Measurements from ENCODE around the gene GET4. TPM values are rescaled to one million over a fixed set of nuclear protein-coding genes. Genes with fewer than 3 reads are reported as not detected.

GET4 gene
- total RNA-seq, 1 experiment from 2014 or later: 98.5 TPM

DNA sequence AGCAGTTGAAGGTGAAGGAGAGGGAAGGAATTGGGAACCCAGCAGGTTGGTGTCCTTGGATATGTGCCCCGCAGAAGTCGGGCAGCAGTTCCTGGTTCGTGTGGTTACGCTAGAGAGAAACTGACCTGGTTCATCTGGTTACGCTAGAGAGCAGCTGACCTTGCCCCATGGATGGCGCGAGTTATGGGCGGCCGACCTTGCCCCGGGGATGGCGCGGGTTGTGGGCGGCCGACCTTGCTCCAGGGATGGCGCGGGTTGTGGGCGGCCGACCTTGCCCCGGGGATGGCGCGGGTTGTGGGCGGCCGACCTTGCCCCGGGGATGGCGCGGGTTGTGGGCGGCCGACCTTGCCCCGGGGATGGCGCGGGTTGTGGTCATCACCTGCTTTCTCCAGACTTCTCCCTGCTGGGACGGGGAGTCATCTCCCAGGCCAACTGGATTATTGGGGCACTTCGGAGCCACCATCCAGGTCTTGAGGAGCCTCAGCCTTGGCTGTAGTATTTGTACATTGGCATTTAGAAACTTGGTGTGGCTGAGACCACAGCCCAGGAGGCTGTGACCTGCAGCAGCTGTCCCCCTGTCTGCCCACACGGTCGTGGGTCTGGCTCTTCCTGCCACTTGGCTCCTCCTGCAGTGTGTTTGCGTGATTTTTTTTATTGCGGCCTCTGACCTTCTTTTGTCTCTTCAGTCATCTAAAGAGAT, 6.1 kb downstream of the GET4 start:
- in situ Hi-C loops (cut with HindIII; ENCODE audit: low sequenced_read_pairs): no loop called here
- no peak for DNase-seq (ENCODE audit: low spot score)

DNA sequence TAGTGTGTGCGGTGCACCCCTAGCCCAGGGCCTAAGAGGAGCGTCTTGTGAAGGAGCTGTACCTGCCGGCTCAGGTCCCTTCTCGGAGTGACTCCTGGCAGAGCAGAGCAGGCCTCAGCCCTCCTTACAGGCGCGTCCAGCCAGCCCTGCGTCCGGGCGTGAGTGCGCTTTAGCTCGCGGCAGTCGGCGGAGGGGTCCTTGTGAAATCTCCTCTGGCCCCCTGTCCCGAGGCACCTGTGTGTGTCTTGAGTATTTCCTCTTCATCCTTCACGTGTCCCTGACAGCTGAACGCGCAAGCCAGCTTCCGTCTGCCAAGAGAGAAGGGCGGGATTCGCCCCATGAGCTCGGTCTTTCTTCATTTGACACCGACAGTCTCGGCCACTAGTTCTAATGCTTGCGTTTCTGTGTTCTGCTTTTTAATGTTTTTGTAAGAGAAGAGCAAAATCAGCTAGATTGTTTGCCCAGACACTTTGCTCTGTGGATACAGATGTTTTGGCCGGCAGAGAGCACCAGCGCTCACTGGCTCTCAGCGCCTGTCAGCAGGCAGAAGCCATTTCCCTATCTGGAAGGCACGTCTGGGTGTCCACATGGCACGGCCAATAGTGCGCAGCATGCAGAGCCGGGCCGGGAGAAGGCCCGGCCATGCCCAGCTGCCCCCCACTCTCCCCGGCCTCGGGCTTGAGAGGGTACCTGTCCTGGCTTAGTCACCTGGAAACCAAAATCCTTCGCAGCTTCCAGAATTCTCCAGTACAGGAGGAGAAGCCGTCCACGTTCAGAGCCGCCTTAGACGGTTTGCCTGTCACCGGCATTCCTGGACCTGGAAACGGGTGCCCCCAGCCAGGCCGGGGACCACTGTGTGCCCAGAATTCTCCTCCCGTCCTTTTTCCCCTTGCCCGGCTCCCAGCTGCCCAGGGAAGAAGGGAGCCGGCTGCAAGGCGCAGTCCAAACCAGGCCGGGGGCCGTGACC, 7.0 kb downstream of the GET4 start:
- peak; percentile 48 for DNase-seq (ENCODE audit: low spot score)
- in situ Hi-C loops (cut with HindIII; ENCODE audit: low sequenced_read_pairs): no loop called here

DNA sequence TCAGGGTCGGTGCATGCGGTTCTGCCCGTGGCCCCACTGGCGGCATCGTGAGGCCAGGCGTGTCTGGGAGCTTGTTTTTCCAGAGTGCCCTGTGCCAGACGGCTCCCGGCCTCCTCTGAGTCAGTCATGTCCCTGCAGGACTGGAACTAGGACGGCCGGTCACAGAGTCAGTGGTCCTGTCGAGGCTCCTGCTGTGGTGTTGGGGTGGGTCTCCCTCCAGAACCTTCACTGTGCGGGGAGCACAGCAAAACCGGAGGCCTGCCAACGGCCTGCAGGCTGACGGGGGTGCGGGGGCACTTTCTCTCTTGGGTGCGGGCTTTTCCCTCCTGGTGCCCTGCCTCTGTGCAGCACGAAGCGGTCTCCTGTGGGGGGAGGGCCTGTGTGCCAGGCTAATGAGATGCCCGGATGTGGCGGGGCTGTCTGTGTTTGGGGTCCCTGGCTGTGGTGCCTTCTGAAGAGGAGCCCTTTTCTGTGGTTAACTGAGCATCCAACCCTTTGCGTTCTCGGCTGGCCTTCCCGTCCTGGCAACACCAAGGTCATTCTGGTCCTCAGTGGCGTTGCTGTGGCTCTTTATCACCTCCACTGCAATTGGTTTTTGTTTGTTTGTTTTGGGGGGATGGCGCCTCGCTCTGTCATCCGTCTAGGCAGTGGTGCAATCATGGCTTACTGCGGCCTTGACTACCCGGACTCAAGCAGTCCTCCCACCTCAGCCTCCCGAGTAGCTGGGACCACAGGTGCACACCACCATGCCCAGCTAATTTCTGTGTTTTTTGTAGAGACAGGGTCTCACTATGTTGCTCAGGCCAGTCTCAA, 8.0 kb downstream of the GET4 start:
- in situ Hi-C loops (cut with HindIII; ENCODE audit: low sequenced_read_pairs): no loop called here
- no peak for DNase-seq (ENCODE audit: low spot score)

DNA sequence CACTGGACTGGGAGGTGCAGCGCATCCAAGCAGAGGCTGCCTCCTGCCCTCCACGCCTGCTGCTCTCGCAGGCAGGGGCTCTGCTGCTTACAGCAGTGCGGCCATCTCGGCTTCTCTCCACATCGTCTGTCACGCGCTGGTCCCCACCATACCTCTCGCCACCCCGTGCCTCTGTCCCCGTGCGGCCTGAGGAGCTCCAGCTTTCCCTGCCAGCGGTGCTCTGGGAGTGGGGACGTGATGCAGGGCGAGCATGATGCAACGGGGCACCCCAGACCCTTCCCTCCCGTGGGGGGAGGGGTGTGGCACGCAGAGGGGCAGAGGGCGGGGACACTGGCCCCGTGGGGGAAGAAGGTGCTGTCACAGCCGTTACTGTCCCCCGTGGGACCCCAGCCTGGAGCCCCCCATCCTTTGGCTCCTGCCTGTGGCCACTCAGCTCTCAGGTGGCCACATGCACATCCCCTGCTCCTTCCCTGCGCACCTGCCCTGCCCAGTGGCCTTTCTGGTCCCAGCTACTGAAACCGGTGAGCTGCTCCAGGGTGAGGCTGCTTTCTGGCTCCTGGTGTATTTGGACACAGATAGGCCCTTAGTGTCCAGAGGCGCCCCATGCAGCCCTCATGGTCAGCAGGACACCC, 9.0 kb downstream of the GET4 start:
- in situ Hi-C loops (cut with HindIII; ENCODE audit: low sequenced_read_pairs): no loop called here
- no peak for DNase-seq (ENCODE audit: low spot score)

DNA sequence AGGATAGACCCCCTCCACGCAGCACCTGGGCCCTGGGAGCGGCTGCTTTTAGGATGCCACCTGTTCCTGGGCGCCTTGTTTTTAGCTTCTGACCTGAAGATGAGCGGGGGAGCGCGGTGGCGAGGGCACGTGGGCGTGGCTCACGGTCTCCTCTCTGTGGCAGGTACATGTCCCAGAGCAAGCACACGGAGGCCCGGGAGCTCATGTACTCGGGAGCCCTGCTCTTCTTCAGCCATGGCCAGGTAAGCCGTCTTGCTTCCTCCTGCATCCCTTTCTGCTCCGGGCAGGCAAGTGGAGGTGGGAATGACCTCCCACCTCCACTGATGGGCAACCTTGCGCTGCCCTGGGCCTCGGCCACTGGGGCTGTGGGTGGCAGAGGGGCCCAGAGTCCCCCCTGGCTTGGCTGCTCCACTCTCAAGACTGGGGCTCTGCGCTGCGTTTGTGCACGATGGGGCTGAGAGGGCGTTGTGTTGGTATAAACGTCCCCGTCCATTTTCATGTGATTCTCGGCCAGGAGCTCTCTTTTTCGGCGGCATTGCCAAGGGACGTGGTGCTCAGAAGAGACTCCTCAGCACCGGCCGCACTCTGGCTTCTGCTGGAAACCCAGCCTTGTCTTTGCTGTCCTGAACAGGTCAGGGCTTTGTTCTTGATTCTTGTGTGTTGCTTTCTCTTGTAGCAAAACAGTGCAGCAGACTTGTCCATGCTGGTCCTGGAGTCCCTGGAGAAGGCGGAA, 9.7 kb downstream of the GET4 start:
- in situ Hi-C loops (cut with HindIII; ENCODE audit: low sequenced_read_pairs): no loop called here
- no peak for DNase-seq (ENCODE audit: low spot score)

DNA sequence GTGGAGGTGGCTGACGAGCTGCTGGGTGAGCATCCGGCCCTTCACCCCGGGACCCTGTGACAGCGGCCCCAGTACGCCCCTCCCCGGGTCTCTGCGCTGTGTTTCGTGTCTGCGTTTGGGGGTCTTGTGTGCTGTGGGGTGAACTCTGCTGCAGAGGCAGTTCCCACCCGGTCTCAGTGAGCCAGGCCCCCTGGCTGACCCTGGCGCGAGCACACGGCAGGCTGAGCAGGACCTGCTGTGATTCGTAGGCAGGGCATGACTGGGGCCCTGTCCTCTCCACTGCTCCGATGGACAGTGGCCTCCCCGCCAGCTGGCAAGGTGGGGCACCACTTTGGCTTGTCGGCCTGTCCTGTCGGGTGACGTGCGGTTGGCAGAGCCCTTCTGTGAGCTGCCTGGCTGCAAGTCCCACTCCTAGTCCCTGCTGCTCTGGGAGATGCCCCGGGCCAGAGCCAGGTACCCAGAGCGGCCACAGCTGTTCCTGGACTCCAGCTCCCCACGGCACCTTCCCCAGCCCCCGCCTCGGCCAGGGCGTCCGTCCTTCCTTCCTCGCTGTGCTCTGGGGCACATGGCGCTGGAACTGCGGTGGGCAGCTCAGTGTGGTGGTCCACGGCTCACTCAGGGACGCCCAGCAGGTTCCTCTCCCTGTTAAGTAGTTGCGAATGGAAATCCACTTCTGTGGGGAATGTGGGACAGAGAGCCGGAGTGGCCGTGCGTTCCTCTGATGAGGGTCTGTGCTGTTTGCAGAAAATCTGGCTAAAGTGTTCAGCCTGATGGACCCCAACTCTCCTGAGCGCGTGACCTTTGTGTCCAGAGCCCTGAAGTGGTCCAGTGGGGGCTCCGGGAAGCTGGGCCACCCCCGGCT, 10.5 kb downstream of the GET4 start:
- peak; percentile 83 for DNase-seq (ENCODE audit: low spot score)
- in situ Hi-C loops (cut with HindIII; ENCODE audit: low sequenced_read_pairs): no loop called here

DNA sequence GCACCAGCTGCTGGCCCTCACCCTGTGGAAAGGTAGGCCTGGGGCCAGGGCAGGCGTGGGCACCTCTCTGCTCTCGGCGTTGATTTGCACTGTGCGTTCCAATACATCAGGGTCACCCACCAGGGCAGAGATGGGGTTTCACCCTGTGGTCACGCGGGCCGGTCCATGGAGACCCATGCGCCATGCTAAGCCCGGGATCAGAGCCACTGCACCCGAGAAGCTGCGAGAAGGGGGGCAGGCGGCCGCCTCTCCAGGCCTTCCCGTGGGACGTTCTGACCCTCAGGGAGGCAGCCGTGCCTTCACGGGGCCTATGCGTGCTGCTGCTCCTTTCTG, 11.1 kb downstream of the GET4 start:
- in situ Hi-C loops (cut with HindIII; ENCODE audit: low sequenced_read_pairs): no loop called here
- DNase-seq (ENCODE audit: low spot score): no peak

DNA sequence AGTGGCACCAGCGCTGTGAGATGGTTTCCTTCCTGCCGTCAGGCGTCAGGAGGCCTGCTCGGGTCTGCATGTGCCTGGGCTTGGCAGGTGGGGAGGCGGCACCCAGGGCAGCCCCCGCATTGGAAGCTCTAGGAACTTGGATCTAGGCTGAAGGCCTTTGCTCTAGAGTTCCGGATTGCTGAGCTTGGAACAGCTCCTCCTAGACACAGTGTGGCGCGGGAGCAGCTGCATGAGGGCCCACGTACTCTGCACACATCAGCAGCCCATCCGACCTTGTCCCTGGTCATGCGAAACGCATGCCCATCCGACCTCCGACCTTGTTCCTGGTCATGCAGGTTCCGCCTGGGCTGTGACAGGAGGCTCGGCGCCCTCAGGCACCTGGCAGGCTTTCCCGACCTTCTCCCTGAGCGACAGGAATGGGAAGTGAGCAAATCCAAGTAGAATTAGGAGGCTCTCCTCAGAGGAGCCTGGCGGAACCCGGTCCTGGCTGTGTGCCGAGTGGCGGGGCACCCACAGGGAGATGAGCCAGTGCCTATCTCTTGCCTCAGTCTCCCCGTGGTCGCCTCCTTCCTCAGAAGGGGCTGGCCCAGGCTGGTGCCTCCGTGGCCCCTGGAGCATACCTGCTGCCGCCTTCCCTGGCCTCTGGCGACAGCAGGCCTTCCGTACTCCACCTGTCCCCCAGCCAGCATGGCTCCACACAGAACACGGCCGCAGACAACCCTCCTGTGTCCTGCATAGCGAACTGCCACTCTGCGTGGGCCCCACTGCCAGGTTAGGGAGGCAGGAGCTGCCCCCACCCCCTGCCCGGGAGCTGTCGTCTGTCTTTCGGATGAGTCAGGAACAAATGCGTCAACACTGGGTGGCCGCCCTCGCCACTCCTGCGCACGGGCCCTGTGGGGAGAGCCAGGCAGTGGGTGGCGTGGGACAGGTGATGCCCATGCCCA, 12.0 kb downstream of the GET4 start:
- in situ Hi-C loops (cut with HindIII; ENCODE audit: low sequenced_read_pairs): no loop called here
- DNase-seq (ENCODE audit: low spot score): no peak

DNA sequence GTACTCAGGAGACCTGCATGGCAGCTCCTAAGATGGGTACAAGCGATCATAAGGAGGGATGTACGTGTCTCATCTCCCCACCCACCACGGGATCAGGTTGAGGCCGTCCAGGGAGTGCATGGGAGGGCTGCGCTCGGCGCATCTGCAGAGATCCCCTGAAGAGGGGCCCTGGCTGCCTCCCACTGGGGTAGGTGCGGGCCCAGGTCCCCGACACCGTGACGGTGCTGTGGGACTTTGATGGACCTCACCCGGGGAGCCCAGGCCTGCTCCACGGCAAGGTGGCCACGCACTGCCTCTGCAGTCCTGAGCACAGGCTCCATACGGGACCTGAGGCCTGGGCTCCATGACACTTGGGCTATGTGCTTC, 12.7 kb downstream of the GET4 start:
- in situ Hi-C loops (cut with HindIII; ENCODE audit: low sequenced_read_pairs): no loop called here
- DNase-seq (ENCODE audit: low spot score): no peak

DNA sequence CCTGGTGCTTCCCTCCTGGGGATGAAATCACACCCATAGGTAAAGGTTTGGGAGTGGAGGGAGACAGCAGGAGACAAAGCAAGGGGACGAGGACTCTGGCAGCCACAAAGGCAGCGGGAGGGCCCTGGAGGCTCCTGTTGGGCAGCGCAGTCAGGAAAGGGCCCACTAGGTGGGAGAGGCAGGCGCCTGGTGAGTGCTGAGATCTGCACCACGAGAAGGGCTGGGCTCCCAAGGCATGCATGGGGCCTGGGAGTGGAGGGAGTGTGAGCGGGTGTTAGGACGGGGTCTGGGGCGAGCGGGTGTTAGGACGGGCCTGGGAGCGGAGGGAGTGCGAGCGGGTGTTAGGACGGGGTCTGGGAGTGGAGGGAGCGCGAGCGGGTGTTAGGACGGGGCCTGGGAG, 13.0 kb downstream of the GET4 start:
- in situ Hi-C loops (cut with HindIII; ENCODE audit: low sequenced_read_pairs): no loop called here
- DNase-seq (ENCODE audit: low spot score): no peak

DNA sequence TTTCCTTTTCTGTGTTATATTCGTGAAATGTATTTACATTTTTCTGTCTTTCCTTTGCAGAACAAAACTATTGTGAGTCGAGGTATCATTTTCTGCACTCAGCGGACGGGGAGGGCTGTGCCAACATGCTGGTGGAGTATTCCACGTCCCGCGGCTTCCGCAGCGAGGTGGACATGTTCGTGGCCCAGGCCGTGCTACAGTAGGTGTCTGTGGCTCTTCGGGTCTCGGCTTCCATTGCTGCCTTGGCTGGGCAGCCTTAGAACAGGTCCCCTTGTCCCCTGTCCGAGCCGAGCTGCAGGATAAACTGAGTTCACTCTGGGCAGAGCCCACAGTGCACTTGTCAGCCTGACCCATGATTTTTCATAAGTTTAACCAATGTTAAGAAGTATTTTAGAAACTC, 14.5 kb downstream of the GET4 start:
- no peak for DNase-seq (ENCODE audit: low spot score)
- in situ Hi-C loops (cut with HindIII; ENCODE audit: low sequenced_read_pairs): no loop called here

DNA sequence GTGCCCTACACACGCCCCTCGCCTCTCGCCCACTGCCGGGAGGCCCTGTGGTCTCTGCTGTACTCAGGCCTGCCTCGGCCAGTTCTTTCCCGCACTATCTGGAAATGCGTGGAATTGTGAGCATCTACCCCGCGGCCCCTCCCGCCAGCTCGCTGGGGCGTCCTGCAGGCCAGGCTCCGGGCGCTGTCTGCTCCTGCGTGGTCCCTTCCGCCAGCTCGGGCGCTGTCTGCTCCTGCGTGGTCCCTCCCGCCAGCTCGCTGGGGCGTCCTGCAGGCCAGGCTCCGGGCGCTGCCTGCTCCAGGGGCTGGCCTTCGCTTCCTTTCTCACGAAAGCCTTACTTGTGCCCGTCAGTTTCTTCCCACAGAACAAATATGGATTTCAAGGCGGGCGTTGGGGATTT, 14.9 kb downstream of the GET4 start:
- in situ Hi-C loops (cut with HindIII; ENCODE audit: low sequenced_read_pairs): no loop called here
- no peak for DNase-seq (ENCODE audit: low spot score)

DNA sequence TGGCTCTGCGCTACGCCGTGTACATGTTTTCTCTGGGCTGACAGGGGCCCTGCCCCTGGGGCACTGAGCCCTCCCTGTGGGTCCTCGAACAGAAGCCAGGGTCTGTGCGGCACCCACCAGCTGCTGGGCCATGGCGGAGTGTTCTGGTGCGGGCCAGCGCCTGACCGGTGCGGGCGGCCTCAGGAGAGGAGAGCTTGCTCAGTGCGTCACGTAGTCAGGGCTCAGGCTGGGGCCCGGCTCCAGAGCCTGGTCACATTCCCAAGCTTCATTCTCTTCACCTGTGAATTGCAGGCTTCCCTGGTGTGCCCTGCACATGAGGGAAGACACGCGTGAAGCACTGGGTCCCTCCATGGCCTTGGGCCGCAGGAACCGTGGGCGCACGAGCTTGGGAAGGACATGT, 15.5 kb downstream of the GET4 start:
- in situ Hi-C loops (cut with HindIII; ENCODE audit: low sequenced_read_pairs): no loop called here
- no peak for DNase-seq (ENCODE audit: low spot score)

DNA sequence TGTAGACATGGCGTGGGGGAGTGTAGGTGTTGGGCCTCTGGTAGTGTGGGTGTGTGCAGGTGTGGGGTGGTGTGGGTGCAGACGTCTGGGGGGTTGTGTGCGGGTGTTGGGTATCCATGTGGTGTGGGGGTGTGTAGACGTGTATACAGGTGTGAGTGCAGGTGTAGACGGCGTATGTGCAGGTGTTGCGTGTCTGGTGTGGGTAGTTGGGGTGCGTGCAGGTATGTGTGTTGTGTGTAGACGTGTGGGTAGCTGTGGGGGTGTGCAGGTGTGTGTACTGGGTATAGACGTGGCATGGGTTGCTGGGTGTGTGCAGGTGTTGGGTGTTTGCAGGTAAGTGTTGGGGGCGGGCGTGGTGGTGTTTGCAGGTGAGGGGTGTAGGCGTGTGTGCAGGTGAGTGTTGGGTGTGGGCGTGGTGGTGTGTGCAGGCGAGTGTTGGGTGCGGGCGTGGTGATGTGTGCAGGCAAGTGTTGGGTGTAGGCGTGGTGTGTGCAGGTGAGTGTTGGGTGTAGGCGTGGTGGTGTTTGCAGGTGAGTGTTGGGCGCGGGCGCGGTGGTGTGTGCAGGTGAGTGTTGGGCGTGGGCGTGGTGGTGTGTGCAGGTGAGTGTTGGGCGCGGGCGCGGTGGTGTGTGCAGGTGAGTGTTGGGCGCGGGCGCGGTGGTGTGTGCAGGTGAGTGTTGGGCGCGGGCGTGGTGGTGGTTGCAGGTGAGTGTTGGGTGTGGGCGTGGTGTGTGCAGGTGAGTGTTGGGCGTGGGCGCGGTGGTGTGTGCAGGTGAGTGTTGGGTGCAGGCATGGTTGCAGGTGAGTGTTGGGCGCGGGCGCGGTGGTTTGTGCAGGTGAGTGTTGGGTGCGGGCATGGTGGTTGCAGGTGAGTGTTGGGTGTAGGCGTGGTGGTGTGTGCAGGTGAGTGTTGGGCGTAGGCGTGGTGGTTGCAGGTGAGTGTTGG, 16.6 kb downstream of the GET4 start:
- in situ Hi-C loops (cut with HindIII; ENCODE audit: low sequenced_read_pairs): no loop called here
- no peak for DNase-seq (ENCODE audit: low spot score)

DNA sequence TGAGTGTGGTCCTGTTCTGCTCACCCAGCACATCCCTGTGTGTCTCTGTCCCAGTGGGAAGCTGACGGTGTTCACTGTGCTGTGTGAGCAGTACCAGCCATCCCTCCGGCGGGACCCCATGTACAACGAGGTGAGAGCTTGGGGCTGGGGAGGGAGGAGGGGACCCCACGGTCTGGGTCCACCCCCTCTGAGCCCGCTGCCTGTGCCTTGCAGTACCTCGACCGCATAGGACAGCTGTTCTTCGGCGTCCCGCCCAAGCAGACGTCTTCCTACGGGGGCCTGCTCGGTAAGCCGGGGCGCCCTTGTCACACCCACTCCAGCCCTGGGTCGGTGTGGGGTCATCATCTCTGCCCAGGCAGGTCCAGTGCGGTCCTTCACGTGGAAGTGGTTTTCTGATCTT, 17.3 kb downstream of the GET4 start:
- in situ Hi-C loops (cut with HindIII; ENCODE audit: low sequenced_read_pairs): no loop called here
- DNase-seq (ENCODE audit: low spot score): no peak

Data from G401 (cell line).